NCI-H187 (cell line): ENCODE results near the gene MAML3.

Experiments used
- DNase-seq, 2 experiments: peaks; one replicate each; lab custom pipeline; 2025; lab: John Stamatoyannopoulos, UW

MAML3 gene

GRCh38 chr4:139782926-139783522 is 371.0 kb downstream of the MAML3 start:
- no peak for DNase-seq

DNA sequence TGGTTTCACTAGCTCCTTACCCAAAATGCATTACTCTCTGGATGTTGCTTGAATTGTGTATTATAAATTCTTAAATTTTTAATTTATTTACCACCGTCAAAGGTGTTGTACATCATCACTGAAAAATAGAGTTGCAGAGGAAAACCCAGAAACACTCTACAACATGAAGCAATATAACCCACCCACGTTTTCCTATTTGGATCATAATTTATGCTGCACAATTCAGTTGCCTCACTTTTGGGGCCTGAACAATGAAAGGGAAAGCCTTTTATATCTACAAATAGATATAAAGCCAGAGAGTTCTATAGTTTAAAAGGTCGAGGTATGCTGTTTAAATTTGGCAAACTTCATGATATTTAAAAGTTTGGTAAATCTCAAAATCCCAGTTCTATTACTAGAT is 372.9 kb downstream of the MAML3 start:
- no peak for DNase-seq

DNA sequence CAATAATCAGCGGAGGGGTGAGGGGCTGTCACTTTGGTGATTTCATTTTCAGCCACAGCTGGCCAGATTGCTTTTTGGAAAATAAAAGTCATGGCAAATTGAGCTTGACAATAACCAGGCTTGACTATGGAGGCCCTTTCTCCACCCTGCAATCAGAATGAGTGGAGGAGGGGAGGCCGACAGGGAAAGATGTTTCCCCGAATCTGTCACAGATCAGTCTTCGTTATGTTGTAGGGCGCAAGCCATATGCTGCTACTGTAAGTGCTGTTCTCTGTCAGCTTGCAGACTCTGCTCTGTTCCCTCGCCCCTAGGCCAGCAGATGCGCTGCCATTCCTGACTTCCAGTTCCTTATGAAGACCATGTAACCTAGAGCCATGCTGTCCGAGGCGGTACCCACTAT is 374.3 kb downstream of the MAML3 start:
- no peak for DNase-seq

DNA sequence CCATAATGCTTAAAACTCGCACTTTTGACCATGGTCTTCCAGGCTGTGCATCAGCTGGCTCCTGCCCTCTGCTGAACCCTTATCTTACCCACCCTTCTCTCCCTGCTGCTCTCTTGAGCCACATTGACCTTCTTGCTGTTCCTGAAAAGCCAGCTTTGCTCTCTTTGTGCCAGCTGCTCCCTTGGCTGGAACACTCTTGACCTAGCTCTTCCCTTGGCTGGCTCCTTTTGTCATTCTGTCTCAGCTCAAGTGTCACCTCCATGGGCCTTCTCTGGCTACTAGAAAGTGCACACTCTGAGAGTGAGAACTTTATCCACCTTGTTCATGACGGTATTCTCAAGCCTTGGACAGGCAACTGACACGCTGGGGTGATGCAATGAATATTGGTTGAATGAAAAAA is 376.2 kb downstream of the MAML3 start:
- DNase-seq = no peak

- DNase-seq = no peak
These were observed 377.7 kb downstream of the MAML3 start for GRCh38 chr4:139776235-139776634.

- DNase-seq = no peak
These were observed 379.1 kb downstream of the MAML3 start for GRCh38 chr4:139774759-139775487.

DNA sequence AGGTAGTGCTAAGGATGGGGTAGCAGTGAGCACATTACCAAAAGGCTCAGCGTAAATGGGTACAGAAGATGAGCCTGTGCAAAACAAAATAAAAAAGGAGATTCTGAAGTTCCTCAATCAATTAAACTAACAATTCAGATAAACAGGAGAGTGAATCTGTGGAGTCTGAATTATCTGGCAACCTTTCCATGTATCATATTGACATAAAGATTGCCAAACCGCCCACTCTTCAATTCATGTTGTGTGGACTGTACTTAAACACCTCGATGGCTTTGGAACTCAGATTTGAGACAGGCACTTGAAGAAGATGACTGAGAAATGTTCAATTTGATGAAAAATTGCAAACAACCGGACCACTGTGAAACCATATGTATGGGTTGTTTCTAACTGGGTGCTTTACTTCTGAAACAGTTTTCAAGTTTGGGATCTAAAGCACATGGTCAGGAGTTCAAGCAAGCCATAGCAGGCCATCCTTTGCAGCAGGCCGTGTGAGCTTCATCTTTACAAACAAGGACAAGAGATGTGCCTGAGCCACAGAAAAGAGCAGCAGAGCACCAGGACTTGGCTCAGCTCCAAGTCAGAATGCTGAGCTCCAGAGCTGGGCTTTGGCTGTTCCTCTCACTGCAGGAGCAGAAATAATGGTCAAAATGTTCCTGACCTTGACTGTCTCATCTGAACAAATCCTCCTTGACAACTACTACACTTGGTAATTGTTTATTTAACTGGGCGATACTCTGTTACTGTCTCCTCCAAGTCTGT is 380.2 kb downstream of the MAML3 start:
- DNase-seq = no peak

- no peak for DNase-seq
These were observed 383.6 kb downstream of the MAML3 start for GRCh38 chr4:139770361-139770760.

- no peak for DNase-seq
These were observed 384.6 kb downstream of the MAML3 start for GRCh38 chr4:139769364-139769763.

GRCh38 chr4:139768896-139769295 is 385.1 kb downstream of the MAML3 start:
- no peak for DNase-seq

GRCh38 chr4:139768366-139768765 is 385.6 kb downstream of the MAML3 start:
- DNase-seq = no peak

- no peak for DNase-seq
These were observed 386.4 kb downstream of the MAML3 start for GRCh38 chr4:139767585-139767984.

- no peak for DNase-seq
These were observed 386.8 kb downstream of the MAML3 start for GRCh38 chr4:139767168-139767567.

DNA sequence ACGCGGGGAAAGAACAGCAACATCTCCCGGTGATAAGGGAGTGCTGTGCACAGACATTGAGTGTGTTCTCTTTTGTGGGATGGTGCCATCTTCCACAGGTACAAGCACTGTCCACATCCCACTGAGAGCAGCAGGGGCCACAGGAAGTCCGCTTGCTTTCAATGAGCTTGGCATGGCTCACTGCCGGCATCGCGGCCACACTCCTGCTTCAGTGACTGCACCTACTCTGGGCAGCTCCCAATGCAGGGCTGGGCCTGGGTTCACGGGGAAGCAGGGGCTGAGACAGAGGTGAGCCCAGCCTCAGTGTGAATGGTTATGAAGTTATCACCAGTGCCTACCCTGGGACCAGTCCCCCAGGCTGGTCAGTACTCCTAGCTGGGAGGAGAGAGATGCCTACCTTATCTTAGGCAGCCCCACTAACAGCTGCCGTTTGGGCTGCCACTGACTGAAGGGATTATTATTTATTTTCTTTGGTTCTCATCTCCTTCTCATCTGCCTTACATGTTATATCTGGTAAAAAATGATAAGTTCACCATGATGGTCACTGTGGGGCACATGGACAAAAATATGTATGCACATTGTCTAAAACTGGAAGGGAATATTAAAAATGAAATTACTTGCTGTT is 389.2 kb downstream of the MAML3 start:
- no peak for DNase-seq

- no peak for DNase-seq
These were observed 389.8 kb downstream of the MAML3 start for GRCh38 chr4:139764182-139764581.

DNA sequence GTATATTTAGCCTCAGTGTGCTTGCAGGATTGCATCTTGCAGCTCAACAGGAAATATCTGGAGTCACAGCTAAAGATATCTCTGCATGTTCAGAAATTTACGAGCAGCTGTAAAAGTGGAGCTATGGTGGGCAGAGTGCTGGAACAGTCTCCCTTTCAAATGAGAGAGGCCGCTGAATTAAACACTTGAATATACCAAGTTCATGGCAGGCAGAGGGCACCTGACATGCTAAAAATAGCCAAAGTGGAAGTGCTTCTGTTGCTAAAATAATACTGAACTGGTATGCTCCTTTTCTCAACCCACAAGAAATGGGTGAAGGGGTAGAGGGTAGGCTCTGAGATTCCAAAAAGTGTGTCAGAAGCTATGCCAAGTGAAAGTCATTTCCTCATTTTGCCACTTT is 390.3 kb downstream of the MAML3 start:
- DNase-seq = peak in 1 of 2 experiments; percentile 17

DNA sequence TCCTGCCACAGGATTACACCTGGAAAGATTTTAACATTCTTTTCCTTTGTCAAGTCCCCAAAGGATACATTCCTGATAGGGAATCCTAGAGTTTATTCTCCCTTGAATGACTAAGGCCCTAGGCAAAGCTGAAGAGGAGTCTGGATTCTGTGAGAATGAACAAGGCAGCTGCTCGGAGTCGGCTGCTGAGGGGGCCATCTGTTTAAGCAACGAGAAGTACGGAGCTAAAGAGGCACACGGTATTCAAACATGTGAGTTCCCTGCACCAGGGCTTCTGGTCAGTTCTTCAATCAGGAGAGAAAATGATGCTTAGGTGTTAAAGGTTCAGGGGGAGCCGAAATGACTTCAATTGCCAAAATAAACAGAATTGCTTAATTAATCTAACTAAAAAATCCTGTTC is 390.8 kb downstream of the MAML3 start:
- DNase-seq = no peak

- no peak for DNase-seq
These were observed 391.3 kb downstream of the MAML3 start for GRCh38 chr4:139762720-139763119.

- DNase-seq = no peak
These were observed 392.5 kb downstream of the MAML3 start for GRCh38 chr4:139761461-139761860.

DNA sequence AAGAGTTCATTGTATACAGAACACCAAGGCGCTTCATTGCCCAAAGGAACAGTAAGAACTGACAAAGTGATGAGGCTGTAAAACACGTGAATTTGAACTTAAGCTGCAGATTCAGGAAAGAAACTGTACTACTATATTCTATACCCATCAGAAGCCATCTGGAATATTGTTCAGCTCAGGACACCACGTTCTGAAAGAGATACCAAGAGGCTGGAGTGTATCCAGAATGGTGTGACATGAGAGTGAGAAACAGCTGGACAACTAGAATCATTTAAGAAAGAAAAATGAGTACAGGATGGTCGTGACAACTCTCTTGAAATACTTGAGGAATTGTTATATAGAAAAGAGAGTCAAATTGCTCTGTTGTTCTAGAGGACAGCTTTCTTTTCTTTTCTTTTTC is 393.4 kb downstream of the MAML3 start:
- DNase-seq = no peak

DNA sequence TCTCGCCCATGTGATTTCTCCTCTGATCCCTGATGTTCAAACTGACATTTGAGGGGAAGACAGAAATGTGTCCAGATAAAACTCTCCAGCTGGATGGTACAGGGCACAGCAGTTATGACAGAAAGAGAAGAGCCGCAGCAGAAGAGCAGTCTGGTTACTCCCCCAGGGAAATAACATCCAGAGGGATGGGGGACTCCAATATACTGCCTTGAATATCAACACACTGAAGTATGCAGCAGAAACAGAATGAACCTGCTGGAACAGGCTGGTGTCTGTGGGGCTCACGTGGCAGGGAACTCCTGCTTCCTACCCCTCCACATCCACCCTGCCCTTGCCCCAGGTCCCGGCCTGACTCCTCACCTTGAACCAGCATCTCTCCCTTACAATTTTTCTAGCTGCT is 394.9 kb downstream of the MAML3 start:
- DNase-seq = no peak

DNA sequence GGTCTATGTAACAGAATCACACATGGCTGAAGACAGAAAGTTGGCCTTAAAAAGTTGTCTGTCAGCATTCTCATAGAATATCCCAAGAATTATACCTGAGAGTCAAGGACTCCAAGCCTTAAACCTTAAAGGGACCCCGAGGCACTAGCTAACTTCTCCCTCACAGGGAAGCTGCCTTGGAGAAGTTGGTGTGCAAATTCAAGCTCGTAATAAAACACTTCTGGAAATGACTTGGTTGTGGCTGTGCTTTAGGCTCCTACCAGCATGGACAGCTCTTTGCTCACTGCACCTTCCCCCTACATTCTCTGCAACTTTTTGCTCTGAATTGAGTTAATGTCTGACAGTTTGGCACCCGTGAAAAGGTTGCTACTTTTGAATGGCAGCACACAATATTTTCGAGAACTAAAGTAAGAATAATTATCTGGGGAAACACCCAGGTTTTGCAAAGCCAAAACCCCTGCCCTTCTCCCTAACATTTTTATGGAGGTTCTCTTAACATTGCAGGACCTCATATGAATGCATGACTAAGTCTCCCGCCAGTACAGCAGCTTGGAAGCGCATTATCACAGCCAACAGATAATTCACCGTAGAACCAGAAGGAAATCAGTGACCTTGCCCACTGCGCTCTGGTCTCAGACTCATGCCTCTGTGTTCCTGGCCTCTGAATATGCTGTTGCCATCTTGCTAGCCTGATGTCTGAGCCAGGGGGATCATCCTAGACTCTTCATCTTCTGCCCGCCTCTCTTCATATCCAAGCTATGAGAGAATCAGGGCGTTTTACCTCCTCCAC is 397.4 kb downstream of the MAML3 start:
- DNase-seq = no peak
